HepG2 (cell line): ENCODE results near the gene NELFB. TPM values are rescaled to one million over a fixed set of nuclear protein-coding genes. Genes with fewer than 3 reads are reported as not detected.
A peak's percentile ranks its signal among the peaks of the same experiment; 100 is the strongest.

Experiments used
- CBFB ChIP-seq: sonication (generic); formaldehyde crosslinking; IDR thresholded peaks from 2 replicates; pipeline ENCODE4 v1.4.0; 2020; ENCODE audit warnings: missing genetic modification reagents
- GPN1 ChIP-seq: sonication (generic); formaldehyde crosslinking; IDR thresholded peaks from 2 replicates; pipeline ENCODE4 v1.5.1; 2020; ENCODE audit warnings: missing genetic modification reagents, borderline replicate concordance
- IKZF4 ChIP-seq: sonication (generic); formaldehyde crosslinking; IDR thresholded peaks from 2 replicates; pipeline ENCODE4 v1.5.1; 2020; ENCODE audit warnings: borderline replicate concordance, mild to moderate bottlenecking, low read depth, missing genetic modification reagents; ENCODE audit errors: not compliant biosample characterization
- KLF11 ChIP-seq: IDR thresholded peaks from 2 replicates; pipeline ENCODE4 v1.6.1; 2016; ENCODE audit warnings: missing compliant biosample characterization
- MEIS2 ChIP-seq: sonication (generic); formaldehyde crosslinking; IDR thresholded peaks from 2 replicates; pipeline ENCODE4 v1.9.0; 2021; ENCODE audit warnings: mild to moderate bottlenecking, missing genetic modification reagents
- NFRKB ChIP-seq: fragments of 450-650 bp; IDR thresholded peaks from 2 replicates; pipeline ENCODE4 v1.6.1; 2017
- NKX3-1 ChIP-seq: sonication (generic); formaldehyde crosslinking; IDR thresholded peaks from 2 replicates; pipeline ENCODE4 v1.5.0; 2020; ENCODE audit warnings: missing genetic modification reagents
- PTBP1 ChIP-seq: fragments of 200-400 bp; formaldehyde crosslinking; IDR thresholded peaks from 2 replicates; pipeline ENCODE4 v1.6.1; 2018; ENCODE audit warnings: low read length, low read depth; ENCODE audit not compliant: poor library complexity, severe bottlenecking
- TSC22D2 ChIP-seq: sonication (generic); formaldehyde crosslinking; IDR thresholded peaks from 2 replicates; pipeline ENCODE4 v1.5.1; 2020; ENCODE audit warnings: missing genetic modification reagents, mild to moderate bottlenecking, borderline replicate concordance
- ZC3H4 ChIP-seq: sonication (generic); formaldehyde crosslinking; IDR thresholded peaks from 2 replicates; pipeline ENCODE4 v1.4.0; 2020; ENCODE audit warnings: missing genetic modification reagents, borderline replicate concordance
- ZFY ChIP-seq: sonication (generic); formaldehyde crosslinking; IDR thresholded peaks from 2 replicates; pipeline ENCODE4 v1.4.0; 2020; ENCODE audit warnings: missing genetic modification reagents
- ZNF484 ChIP-seq: sonication (generic); formaldehyde crosslinking; IDR thresholded peaks from 2 replicates; pipeline ENCODE4 v1.5.1; 2020; ENCODE audit warnings: mild to moderate bottlenecking, low read depth, missing genetic modification reagents, borderline replicate concordance
- ZNF549 ChIP-seq: sonication (generic); formaldehyde crosslinking; IDR thresholded peaks from 2 replicates; pipeline ENCODE4 v1.5.0; 2020; ENCODE audit warnings: missing genetic modification reagents
- ZNF605 ChIP-seq: sonication (generic); formaldehyde crosslinking; IDR thresholded peaks from 2 replicates; pipeline ENCODE4 v1.8.0; 2022; ENCODE audit warnings: mild to moderate bottlenecking, missing genetic modification reagents
- polyA plus RNA-seq, 8 experiments: library from polyadenylated mRNA; depleted of rRNA in 3 of 8; stranded (reverse) in 7 of 8; unstranded in 1 of 8; fragments of >200 nt; fragmentation: Illumina TruSeq in 4 of 8; extraction: Trizol in 4 of 8; gene quantifications; 2 replicates each; pipeline versions ENCODE4 v1.2.1 to v1.2.3, GENCODE V29; 2011 to 2016; ENCODE audit warnings: low read depth in 4 of 8, missing spikeins in 1 of 8, mixed read lengths in 1 of 8; ENCODE audit not compliant: insufficient read depth in 1 of 8
- total RNA-seq, 5 experiments: library from RNA; depleted of rRNA; stranded (reverse); fragments of >200 nt; fragmentation: Illumina TruSeq; extraction: Trizol; gene quantifications; 2 replicates each; pipeline ENCODE4 v1.2.3, GENCODE V29; 2016; ENCODE audit warnings: low read depth in 1 of 5
- TF ChIP-seq, protein P1 (sequence below): sonication (generic); formaldehyde crosslinking; IDR thresholded peaks from 2 replicates; pipeline ENCODE4 v1.4.0; 2020; ENCODE audit warnings: mild to moderate bottlenecking, low read depth, missing genetic modification reagents
- TF ChIP-seq, protein P2 (sequence below): sonication (generic); formaldehyde crosslinking; IDR thresholded peaks from 2 replicates; pipeline ENCODE4 v1.4.0; 2020; ENCODE audit warnings: low read depth, mild to moderate bottlenecking, missing genetic modification reagents
- TF ChIP-seq, protein P3 (sequence below): sonication (generic); formaldehyde crosslinking; IDR thresholded peaks from 2 replicates; pipeline ENCODE4 v1.5.1; 2020; ENCODE audit warnings: missing genetic modification reagents, mild to moderate bottlenecking, borderline replicate concordance
- TF ChIP-seq, protein P4 (sequence below): IDR thresholded peaks from 2 replicates; pipeline ENCODE4 v1.6.1; 2016; ENCODE audit warnings: low read depth, borderline replicate concordance
- TF ChIP-seq, protein P5 (sequence below): sonication (generic); formaldehyde crosslinking; IDR thresholded peaks from 2 replicates; pipeline ENCODE4 v1.5.0; 2020; ENCODE audit warnings: mild to moderate bottlenecking, missing genetic modification reagents

Gene NELFB
- total and polyA plus RNA-seq, 2 of the 13 experiments (the other 11 are each of a cell fraction or from before 2014, with no cell fraction given): 26.5 to 45.8 TPM

DNA sequence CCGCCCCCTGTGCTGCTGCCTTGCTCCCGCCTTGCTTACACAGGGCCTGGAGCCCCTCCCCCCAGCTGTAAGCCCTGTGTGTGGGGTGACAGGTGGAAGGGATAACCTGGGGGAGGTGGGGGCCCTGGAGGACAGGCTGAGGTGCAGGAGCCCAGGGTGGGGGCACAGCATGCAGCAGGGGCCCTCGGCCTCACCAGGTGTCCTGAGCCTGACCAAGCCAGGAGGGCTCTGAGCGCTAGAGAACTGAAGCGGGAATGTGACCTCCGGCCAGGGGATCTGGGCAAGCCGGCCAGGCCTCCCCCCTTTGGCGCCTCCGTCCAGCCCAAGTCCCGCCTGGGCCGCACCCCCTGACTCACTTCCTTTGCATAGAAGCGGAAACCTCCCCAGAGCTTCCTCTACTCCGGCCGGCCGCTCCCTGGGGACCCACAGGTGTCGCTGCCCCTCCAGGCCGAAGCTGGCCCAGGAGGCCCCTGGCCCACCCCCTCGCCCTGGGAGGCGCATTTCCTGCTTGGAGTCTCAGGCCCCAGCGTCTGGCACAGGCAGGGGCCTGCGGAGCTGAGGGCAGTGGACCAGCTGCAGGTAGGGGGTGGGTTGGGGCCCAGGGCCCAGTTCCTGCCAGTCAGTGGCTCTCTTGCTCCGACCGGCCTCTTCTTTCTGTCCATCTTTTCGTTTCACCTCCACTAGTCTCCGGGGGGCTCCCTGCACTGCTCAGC is 22.4 kb downstream of the NELFB start, which contains the start of gene TOR4A (continued):
- no peak for TF ChIP-seq ZC3H4 (CRISPR knock-in tag)
- TF ChIP-seq, protein P1, sequence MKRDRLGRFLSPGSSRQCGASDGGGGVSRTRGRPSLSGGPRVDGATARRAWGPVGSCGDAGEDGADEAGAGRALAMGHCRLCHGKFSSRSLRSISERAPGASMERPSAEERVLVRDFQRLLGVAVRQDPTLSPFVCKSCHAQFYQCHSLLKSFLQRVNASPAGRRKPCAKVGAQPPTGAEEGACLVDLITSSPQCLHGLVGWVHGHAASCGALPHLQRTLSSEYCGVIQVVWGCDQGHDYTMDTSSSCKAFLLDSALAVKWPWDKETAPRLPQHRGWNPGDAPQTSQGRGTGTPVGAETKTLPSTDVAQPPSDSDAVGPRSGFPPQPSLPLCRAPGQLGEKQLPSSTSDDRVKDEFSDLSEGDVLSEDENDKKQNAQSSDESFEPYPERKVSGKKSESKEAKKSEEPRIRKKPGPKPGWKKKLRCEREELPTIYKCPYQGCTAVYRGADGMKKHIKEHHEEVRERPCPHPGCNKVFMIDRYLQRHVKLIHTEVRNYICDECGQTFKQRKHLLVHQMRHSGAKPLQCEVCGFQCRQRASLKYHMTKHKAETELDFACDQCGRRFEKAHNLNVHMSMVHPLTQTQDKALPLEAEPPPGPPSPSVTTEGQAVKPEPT (CRISPR knock-in tag): no peak
- TF ChIP-seq ZNF484 (CRISPR knock-in tag): no peak
- TF ChIP-seq ZNF549 (CRISPR knock-in tag): no peak
- TF ChIP-seq, protein P2, sequence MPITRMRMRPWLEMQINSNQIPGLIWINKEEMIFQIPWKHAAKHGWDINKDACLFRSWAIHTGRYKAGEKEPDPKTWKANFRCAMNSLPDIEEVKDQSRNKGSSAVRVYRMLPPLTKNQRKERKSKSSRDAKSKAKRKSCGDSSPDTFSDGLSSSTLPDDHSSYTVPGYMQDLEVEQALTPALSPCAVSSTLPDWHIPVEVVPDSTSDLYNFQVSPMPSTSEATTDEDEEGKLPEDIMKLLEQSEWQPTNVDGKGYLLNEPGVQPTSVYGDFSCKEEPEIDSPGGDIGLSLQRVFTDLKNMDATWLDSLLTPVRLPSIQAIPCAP (CRISPR knock-in tag): no peak
- peak; percentile 74; the same call in 1 of the 2 replicates for TF ChIP-seq KLF11 (CRISPR knock-in tag)
- TF ChIP-seq CBFB: peak; percentile 56
- TF ChIP-seq, protein P3, sequence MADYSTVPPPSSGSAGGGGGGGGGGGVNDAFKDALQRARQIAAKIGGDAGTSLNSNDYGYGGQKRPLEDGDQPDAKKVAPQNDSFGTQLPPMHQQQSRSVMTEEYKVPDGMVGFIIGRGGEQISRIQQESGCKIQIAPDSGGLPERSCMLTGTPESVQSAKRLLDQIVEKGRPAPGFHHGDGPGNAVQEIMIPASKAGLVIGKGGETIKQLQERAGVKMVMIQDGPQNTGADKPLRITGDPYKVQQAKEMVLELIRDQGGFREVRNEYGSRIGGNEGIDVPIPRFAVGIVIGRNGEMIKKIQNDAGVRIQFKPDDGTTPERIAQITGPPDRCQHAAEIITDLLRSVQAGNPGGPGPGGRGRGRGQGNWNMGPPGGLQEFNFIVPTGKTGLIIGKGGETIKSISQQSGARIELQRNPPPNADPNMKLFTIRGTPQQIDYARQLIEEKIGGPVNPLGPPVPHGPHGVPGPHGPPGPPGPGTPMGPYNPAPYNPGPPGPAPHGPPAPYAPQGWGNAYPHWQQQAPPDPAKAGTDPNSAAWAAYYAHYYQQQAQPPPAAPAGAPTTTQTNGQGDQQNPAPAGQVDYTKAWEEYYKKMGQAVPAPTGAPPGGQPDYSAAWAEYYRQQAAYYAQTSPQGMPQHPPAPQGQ: no peak
- 0 out of 2 replicates have a peak, but pooled peaks have one; percentile 28 for TF ChIP-seq TSC22D2 (CRISPR knock-in tag)
- peak; percentile 80 for TF ChIP-seq ZNF605 (CRISPR knock-in tag)
- no peak for TF ChIP-seq NFRKB
- no peak for TF ChIP-seq GPN1 (CRISPR knock-in tag)
- TF ChIP-seq ZFY (CRISPR knock-in tag): peak; percentile 95
- TF ChIP-seq, protein P4, sequence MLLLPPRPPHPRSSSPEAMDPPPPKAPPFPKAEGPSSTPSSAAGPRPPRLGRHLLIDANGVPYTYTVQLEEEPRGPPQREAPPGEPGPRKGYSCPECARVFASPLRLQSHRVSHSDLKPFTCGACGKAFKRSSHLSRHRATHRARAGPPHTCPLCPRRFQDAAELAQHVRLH: 0 out of 2 replicates have a peak, but pooled peaks have one; percentile 57
- TF ChIP-seq MEIS2 (CRISPR knock-in tag): no peak; the same call in 1 of the 2 replicates
- TF ChIP-seq PTBP1: peak; percentile 35
- TF ChIP-seq, protein P5, sequence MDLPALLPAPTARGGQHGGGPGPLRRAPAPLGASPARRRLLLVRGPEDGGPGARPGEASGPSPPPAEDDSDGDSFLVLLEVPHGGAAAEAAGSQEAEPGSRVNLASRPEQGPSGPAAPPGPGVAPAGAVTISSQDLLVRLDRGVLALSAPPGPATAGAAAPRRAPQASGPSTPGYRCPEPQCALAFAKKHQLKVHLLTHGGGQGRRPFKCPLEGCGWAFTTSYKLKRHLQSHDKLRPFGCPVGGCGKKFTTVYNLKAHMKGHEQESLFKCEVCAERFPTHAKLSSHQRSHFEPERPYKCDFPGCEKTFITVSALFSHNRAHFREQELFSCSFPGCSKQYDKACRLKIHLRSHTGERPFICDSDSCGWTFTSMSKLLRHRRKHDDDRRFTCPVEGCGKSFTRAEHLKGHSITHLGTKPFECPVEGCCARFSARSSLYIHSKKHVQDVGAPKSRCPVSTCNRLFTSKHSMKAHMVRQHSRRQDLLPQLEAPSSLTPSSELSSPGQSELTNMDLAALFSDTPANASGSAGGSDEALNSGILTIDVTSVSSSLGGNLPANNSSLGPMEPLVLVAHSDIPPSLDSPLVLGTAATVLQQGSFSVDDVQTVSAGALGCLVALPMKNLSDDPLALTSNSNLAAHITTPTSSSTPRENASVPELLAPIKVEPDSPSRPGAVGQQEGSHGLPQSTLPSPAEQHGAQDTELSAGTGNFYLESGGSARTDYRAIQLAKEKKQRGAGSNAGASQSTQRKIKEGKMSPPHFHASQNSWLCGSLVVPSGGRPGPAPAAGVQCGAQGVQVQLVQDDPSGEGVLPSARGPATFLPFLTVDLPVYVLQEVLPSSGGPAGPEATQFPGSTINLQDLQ (CRISPR knock-in tag): no peak
- peak; percentile 63 for TF ChIP-seq IKZF4 (CRISPR knock-in tag)
- TF ChIP-seq NKX3-1: no peak
